Chondrocyte (in vitro differentiated cells): Measurements from ENCODE around the gene DUSP28. TPM values are rescaled to one million over a fixed set of nuclear protein-coding genes. Genes with fewer than 3 reads are reported as not detected.

Experiments used
- DNase-seq: peaks from one replicate; pipeline ENCODE4 v3.0.0; 2021; ENCODE audit warnings: mixed read lengths, low spot score
- H3K27ac Mint-ChIP-seq: one replicate; pipeline ENCODE4 v1.8.0; 2021; ENCODE audit warnings: mild to moderate bottlenecking, moderate library complexity, mixed read lengths; ENCODE audit not compliant: unreplicated experiment
- H3K27me3 Mint-ChIP-seq: 2 replicates; pipeline ENCODE4 v1.8.0; 2021; ENCODE audit warnings: low read depth, mixed read lengths
- H3K36me3 Mint-ChIP-seq: 2 replicates; pipeline ENCODE4 v1.8.0; 2021; ENCODE audit warnings: low read depth, mixed read lengths
- H3K4me1 Mint-ChIP-seq: 2 replicates; pipeline ENCODE4 v1.8.0; 2021; ENCODE audit warnings: low read depth, mild to moderate bottlenecking, mixed read lengths
- H3K4me3 Mint-ChIP-seq: one replicate; pipeline ENCODE4 v1.8.0; 2021; ENCODE audit warnings: mild to moderate bottlenecking, moderate library complexity, mixed read lengths; ENCODE audit not compliant: unreplicated experiment
- H3K9me3 Mint-ChIP-seq: 2 replicates; pipeline ENCODE4 v1.8.0; 2021; ENCODE audit warnings: low read depth, mixed read lengths
- long read RNA-seq: library from polyadenylated mRNA; stranded (forward); transcript quantifications from one replicate; pipeline ENCODE4 v2.0.0, GENCODE V29; 2021
- total RNA-seq: library from RNA; stranded (reverse); gene quantifications from 3 replicates; pipeline ENCODE4 v1.2.1, GENCODE V29; 2021
- TF ChIP-seq, protein P1 (sequence below): fragments of 200-600 bp; sonication (generic); IDR thresholded peaks from 2 replicates; pipeline ENCODE4 v1.5.0; 2021; ENCODE audit warnings: antibody characterized with exemption, mild to moderate bottlenecking, moderate library complexity

Gene DUSP28, protein sequence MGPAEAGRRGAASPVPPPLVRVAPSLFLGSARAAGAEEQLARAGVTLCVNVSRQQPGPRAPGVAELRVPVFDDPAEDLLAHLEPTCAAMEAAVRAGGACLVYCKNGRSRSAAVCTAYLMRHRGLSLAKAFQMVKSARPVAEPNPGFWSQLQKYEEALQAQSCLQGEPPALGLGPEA
- total RNA-seq = 3.4 to 4.7 TPM (median 3.7 TPM) in 3 replicates
- long read RNA-seq, partial matches to known transcripts = 0 of 7 reads
- long read RNA-seq, other reads (novel, unspliced or antisense) = 2 of 7 reads

DNA sequence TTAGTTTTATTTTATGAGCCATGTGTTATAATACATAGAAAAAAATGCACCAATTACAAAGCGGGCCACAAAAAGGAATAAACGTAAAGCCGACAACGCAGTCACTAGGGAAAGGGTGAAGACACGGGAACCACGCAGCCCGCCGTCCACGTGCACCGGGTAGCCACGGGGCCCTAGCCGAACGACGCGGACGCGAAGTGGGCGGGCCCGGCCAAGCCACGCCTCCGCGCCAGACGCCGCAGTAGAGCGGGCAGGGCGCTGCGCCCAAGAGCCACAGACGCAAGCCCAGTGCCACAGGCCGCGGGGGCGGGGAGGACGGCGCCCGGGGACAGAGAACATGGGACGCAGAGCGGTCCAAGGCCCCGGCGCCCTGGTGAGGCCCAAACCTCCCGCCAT lies at the start of gene DUSP28:
Gene DUSP28 (plus strand): TSS at position 274 of the 396 bp plus-strand sequence. CDS start 328 bp downstream, outside the sequence.
- Mint-ChIP-seq H3K4me1 (peaks cover 30% of the 10 kb centered on the region), H3K27ac (peak within 1 kb of the TSS; percentile 92), H3K9me3 (no peaks in the 10 kb centered on the region), H3K27me3 (no peaks in the 10 kb centered on the region), H3K36me3 (no peaks in the 10 kb centered on the region), H3K4me3 (peak within 1 kb of the TSS; percentile 73)
- TF ChIP-seq, protein P1, sequence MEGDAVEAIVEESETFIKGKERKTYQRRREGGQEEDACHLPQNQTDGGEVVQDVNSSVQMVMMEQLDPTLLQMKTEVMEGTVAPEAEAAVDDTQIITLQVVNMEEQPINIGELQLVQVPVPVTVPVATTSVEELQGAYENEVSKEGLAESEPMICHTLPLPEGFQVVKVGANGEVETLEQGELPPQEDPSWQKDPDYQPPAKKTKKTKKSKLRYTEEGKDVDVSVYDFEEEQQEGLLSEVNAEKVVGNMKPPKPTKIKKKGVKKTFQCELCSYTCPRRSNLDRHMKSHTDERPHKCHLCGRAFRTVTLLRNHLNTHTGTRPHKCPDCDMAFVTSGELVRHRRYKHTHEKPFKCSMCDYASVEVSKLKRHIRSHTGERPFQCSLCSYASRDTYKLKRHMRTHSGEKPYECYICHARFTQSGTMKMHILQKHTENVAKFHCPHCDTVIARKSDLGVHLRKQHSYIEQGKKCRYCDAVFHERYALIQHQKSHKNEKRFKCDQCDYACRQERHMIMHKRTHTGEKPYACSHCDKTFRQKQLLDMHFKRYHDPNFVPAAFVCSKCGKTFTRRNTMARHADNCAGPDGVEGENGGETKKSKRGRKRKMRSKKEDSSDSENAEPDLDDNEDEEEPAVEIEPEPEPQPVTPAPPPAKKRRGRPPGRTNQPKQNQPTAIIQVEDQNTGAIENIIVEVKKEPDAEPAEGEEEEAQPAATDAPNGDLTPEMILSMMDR = no peak
- peak; percentile 96 for DNase-seq

DNA sequence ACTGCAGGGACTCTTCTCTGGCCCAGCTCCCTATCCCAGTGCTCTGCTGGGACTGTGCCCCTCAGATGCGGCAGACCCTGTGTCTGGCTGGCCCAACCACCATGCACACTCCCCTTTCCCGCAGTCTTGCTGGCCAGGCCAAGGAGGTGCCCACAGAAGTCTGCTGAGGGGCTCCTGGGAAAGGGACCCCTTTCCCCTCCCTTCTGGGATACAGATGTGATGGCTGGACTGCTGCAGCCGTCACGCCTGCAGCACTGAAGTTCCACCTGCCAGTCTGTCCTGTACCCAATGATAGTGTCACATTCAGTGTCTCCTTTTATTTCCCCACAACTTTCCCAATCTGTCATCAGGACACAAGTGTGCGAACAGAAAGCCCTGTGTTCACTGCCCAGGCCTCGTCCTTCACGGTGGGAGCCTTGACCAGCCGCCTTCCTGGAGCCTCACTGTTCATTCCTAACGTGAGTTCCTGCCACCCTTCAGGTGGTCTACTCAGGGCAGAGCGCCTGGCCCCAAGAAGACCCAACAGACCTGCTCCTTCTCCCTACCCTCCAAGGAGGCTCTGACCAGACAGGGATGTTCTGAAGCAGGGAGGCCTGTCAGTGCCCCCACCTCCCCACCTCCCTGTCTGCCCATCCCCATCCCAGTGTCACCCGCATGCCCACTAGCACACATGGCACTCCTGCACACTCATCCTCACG lies 49.5 kb upstream of the DUSP28 start:
- Mint-ChIP-seq H3K27ac (no peak overlapping the region), H3K27me3 (no peaks in the 10 kb centered on the region), H3K9me3 (no peaks in the 10 kb centered on the region), H3K4me1 (peaks cover 4% of the 10 kb centered on the region), H3K4me3 (no peak overlapping the region), H3K36me3 (peaks cover 15% of the 10 kb centered on the region)
- TF ChIP-seq, protein P1 = no peak
- DNase-seq = no peak

DNA sequence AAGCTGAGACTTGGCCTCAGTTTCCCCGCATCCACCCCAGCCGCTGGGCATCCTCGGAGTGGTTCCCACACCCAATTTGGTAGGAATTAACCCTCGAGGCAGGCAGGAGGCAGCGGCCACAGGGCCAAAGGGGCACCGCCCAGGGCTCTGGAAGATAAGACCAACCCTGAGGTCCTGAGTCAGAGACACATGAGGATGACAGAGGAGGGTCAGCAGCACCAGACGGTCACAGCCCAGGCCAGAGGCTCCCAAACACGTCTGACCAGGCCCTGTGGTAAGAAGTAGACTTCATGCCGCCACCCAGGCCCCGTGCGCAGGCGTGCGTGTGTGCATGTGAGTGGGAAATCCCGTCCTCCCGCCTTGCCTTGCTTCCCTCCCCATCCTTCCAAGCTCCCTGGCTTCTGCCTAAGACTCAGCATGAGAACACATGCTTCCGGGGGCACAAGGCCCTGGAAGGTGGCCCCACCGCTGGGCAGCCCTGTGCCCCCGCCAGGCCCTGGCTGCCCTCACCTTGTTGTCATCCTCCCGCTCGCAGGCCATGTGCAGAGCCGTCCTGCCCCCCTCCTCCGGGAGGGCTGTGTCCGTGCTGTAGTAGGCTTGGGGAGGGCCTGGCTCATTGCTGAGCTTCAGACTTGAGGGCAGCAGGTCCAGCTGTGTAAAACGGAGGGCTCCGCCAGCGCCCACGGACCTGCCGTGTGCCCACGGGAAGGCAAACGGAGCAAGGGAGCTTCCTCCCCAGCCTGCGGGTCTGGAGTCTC lies 48.6 kb upstream of the DUSP28 start:
- TF ChIP-seq, protein P1 = no peak
- peaks cover 15% of the 10 kb centered on the region for H3K36me3 Mint-ChIP-seq
- H3K4me1 Mint-ChIP-seq = peaks cover 4% of the 10 kb centered on the region
- no peaks in the 10 kb centered on the region for H3K9me3 Mint-ChIP-seq
- H3K27me3 Mint-ChIP-seq = no peaks in the 10 kb centered on the region
- H3K4me3 Mint-ChIP-seq = no peak overlapping the region
- H3K27ac Mint-ChIP-seq = no peak overlapping the region
- DNase-seq = no peak

DNA sequence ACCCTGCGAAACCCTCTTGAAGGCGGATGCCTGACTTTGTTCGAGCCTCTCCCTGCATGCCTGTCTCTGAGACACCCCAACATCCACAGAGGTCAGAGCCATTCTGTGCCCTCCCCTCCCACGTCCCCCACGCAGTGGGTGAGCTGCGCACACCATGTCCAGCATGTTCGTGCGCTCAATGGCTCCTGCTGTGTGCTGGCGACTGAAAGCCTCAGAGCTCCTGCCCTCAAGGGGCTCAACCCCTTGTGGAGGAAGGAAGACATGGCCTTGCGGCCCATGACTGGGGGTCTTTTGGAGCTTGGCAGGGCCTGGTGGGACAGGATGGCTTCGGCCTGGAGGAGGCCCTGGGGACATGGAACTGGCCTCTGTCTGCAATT lies 48.1 kb upstream of the DUSP28 start:
- Mint-ChIP-seq H3K27ac (no peak overlapping the region), H3K9me3 (no peaks in the 10 kb centered on the region), H3K27me3 (no peaks in the 10 kb centered on the region), H3K36me3 (peaks cover 15% of the 10 kb centered on the region), H3K4me3 (no peak overlapping the region), H3K4me1 (peaks cover 4% of the 10 kb centered on the region)
- DNase-seq = no peak
- TF ChIP-seq, protein P1 = no peak
